ENCODE data around the gene PNPT1. TPM values are rescaled to one million over a fixed set of nuclear protein-coding genes. Genes with fewer than 3 reads are reported as not detected.

Gene PNPT1
- total RNA-seq, 1 experiment from 2014 or later: 31.7 TPM

- TF ChIP-seq SIN3A (IDR thresholded peaks at IDR 0.05; ENCODE audit: low read depth): no peak
- no peak for TF ChIP-seq ZNF274 (IDR thresholded peaks at IDR 0.05; ENCODE audit: low read depth, low read length)
- TF ChIP-seq POLR2A (IDR thresholded peaks at IDR 0.05; ENCODE audit: borderline replicate concordance, extremely low read depth, insufficient read depth, insufficient read length): no peak
- TF ChIP-seq MAX (IDR thresholded peaks at IDR 0.05): no peak
- no peak for TF ChIP-seq JUND (IDR thresholded peaks at IDR 0.05)
- no peak for TF ChIP-seq SP1 (IDR thresholded peaks at IDR 0.05; ENCODE audit: low read depth)
- TF ChIP-seq SRF (IDR thresholded peaks at IDR 0.05; ENCODE audit: low read depth): no peak
- no peak for TF ChIP-seq CBX3 (IDR thresholded peaks at IDR 0.05; ENCODE audit: low read depth)
Measured at GRCh38 chr2:55721596-55722215, 28.1 kb upstream of the PNPT1 start (continued).

GRCh38 chr2:55720417-55720816 is 26.8 kb upstream of the PNPT1 start:
- H3K27me3 ChIP-seq (ENCODE audit: insufficient read depth, low read length): no peaks in the 10 kb centered on the region
- no peak overlapping the region for H3K27ac ChIP-seq (ENCODE audit: low read depth, low read length)
- no TSS peak for BruUV-seq (replicated peaks)
- ATAC-seq: no peak
- RAD21 ChIA-PET (ENCODE audit: low non-redundant PET in 1 of 2, low total read pairs in 2 of 2, uncharacterized antibody in 2 of 2, unreplicated experiment in 2 of 2): no interaction called here
- H3K9me3 ChIP-seq (ENCODE audit: control insufficient read depth in 1 of 2, insufficient read depth in 1 of 2, low read depth in 1 of 2, low read length in 2 of 2): no peaks in the 10 kb centered on the region
- CTCF ChIA-PET: interaction anchor here (0.9 kb wide), 1 partner anchor 241 kb away, joined by 4 read pairs; no protein-coding TSS in a partner anchor
- H3K79me2 ChIP-seq (ENCODE audit: insufficient read depth, low read length): no peaks in the 10 kb centered on the region
- H2AFZ ChIP-seq (ENCODE audit: low read depth, low read length, poor library complexity, severe bottlenecking): no peak overlapping the region
- no peaks in the 10 kb centered on the region for H3K36me3 ChIP-seq (ENCODE audit: control insufficient read depth in 1 of 2, insufficient read depth in 2 of 2, low read length in 2 of 2)
- H3K9me2 ChIP-seq (ENCODE audit: insufficient read depth): no peaks in the 10 kb centered on the region
- H4K20me1 ChIP-seq (ENCODE audit: insufficient read depth): no peaks in the 10 kb centered on the region
- no peak overlapping the region for H3K4me2 ChIP-seq (ENCODE audit: low read length)
- H3K9ac ChIP-seq (ENCODE audit: low read length): no peak overlapping the region
- H3K4me1 ChIP-seq (ENCODE audit: control insufficient read depth in 1 of 2, insufficient read depth in 2 of 2, low read length in 2 of 2): no peaks in the 10 kb centered on the region
- intact Hi-C loops (cut with micrococcal nuclease): no loop called here
- POLR2A ChIA-PET: no interaction called here
- no peak overlapping the region for H3K4me3 ChIP-seq (replicated peaks in 1 of 2; ENCODE audit: low read depth in 1 of 2, low read length in 2 of 2)
- DNase-seq (ENCODE audit: low read depth, low spot score): no peak
- no peak for TF ChIP-seq EZH2 (IDR thresholded peaks at IDR 0.05)
- no peak for TF ChIP-seq JUND (IDR thresholded peaks at IDR 0.05)
- no peak for TF ChIP-seq ZFX (IDR thresholded peaks at IDR 0.05)
- TF ChIP-seq SIN3A (IDR thresholded peaks at IDR 0.05; ENCODE audit: low read depth): no peak
- no peak for TF ChIP-seq YY1 (IDR thresholded peaks at IDR 0.05; ENCODE audit: extremely low read depth, insufficient replicate concordance, low read depth, low read length)
- TF ChIP-seq CEBPB (IDR thresholded peaks at IDR 0.05; ENCODE audit: low read depth): no peak
- no peak for TF ChIP-seq ATF3 (IDR thresholded peaks at IDR 0.05)
- no peak for TF ChIP-seq ZBTB33 (IDR thresholded peaks at IDR 0.05; ENCODE audit: extremely low read depth, insufficient replicate concordance, low read length)
- no peak for TF ChIP-seq MAX (IDR thresholded peaks at IDR 0.05)
- TF ChIP-seq EZH2phosphoT487 (IDR thresholded peaks at IDR 0.05; ENCODE audit: borderline replicate concordance): no peak
- no peak for TF ChIP-seq POLR2AphosphoS5 (IDR thresholded peaks at IDR 0.05; ENCODE audit: low read depth, low read length)
- TF ChIP-seq RAD21 (IDR thresholded peaks at IDR 0.05; ENCODE audit: low read depth): no peak
- TF ChIP-seq CTCF (IDR thresholded peaks at IDR 0.05 in 2 of 3, conservative IDR thresholded peaks at IDR 0.05 in 1 of 3; ENCODE audit: borderline replicate concordance in 1 of 3, insufficient read depth in 1 of 3, low read depth in 2 of 3, low read length in 2 of 3): no peak
- TF ChIP-seq POLR2A (IDR thresholded peaks at IDR 0.05; ENCODE audit: borderline replicate concordance, extremely low read depth, insufficient read depth, insufficient read length): no peak
- TF ChIP-seq CBX3 (IDR thresholded peaks at IDR 0.05; ENCODE audit: low read depth): no peak
- no peak for TF ChIP-seq ELF1 (IDR thresholded peaks at IDR 0.05; ENCODE audit: borderline replicate concordance, low read depth)
- no peak for TF ChIP-seq FOSL1 (IDR thresholded peaks at IDR 0.05; ENCODE audit: low read depth)
- no peak for TF ChIP-seq ZNF274 (IDR thresholded peaks at IDR 0.05; ENCODE audit: low read depth, low read length)
